Calu3 (cell line): ENCODE data around the gene MARCHF7. TPM values are rescaled to one million over a fixed set of nuclear protein-coding genes. Genes with fewer than 3 reads are reported as not detected.
A peak's percentile ranks its signal among the peaks of the same experiment; 100 is the strongest.

Experiments used
- BruUV-seq: library from RNA; stranded (reverse); fragments of 400-500 nt; replicated peaks from 2 replicates; lab custom pipeline; 2021; lab: Mats Ljungman, UMichigan
- CTCF ChIA-PET: fragments of 300-600 bp; sonication (Branson Sonifier 250); formaldehyde crosslinking; loops from one replicate; lab custom pipeline; 2022; ENCODE audit warnings: antibody characterized with exemption; lab: Charles Lee
- DNase-seq: peaks from one replicate; pipeline ENCODE4 v3.0.0; 2022
- H3K27ac Mint-ChIP-seq: one replicate; pipeline ENCODE4 v1.8.0; 2022; ENCODE audit warnings: mixed read lengths; ENCODE audit not compliant: unreplicated experiment
- H3K27me3 Mint-ChIP-seq: one replicate; pipeline ENCODE4 v1.8.0; 2022; ENCODE audit warnings: mixed read lengths; ENCODE audit not compliant: unreplicated experiment
- H3K36me3 Mint-ChIP-seq: one replicate; pipeline ENCODE4 v1.8.0; 2022; ENCODE audit warnings: mild to moderate bottlenecking, moderate library complexity, mixed read lengths; ENCODE audit not compliant: insufficient read depth, unreplicated experiment
- H3K4me1 Mint-ChIP-seq: one replicate; pipeline ENCODE4 v1.8.0; 2022; ENCODE audit warnings: mild to moderate bottlenecking, low read depth, mixed read lengths; ENCODE audit not compliant: unreplicated experiment
- H3K4me3 Mint-ChIP-seq: one replicate; pipeline ENCODE4 v1.8.0; 2022; ENCODE audit warnings: mild to moderate bottlenecking, low read depth, moderate library complexity, mixed read lengths; ENCODE audit not compliant: unreplicated experiment
- H3K9me3 Mint-ChIP-seq: one replicate; pipeline ENCODE4 v1.8.0; 2022; ENCODE audit warnings: low read depth, mixed read lengths; ENCODE audit not compliant: unreplicated experiment
- intact Hi-C: fragments of 100-400 bp; cut with micrococcal nuclease; formaldehyde crosslinking; loops from one replicate; pipeline ENCODE4 v1.10.0; 2022; ENCODE audit not compliant: unreplicated experiment
- total RNA-seq: library from RNA; stranded (reverse); gene quantifications from 2 replicates; pipeline ENCODE4 v1.2.3, GENCODE V29; 2022
- TF ChIP-seq, protein P1 (sequence below): fragments of 200-600 bp; IDR thresholded peaks from one replicate; pipeline ENCODE4 v1.8.0; 2022; ENCODE audit warnings: antibody characterized with exemption; ENCODE audit not compliant: unreplicated experiment

MARCHF7 gene
- total RNA-seq, 1 experiment from 2014 or later: 81.9 TPM

- BruUV-seq: no TSS peak
- Mint-ChIP-seq H3K9me3 (no peaks in the 10 kb centered on the region), H3K36me3 (peaks cover 49% of the 10 kb centered on the region), H3K4me3 (no peak overlapping the region), H3K4me1 (peaks cover 9% of the 10 kb centered on the region), H3K27me3 (no peaks in the 10 kb centered on the region), H3K27ac (peak overlapping the region; percentile 48)
- intact Hi-C loops: no loop called here
- no peak for DNase-seq
- TF ChIP-seq, protein P1, sequence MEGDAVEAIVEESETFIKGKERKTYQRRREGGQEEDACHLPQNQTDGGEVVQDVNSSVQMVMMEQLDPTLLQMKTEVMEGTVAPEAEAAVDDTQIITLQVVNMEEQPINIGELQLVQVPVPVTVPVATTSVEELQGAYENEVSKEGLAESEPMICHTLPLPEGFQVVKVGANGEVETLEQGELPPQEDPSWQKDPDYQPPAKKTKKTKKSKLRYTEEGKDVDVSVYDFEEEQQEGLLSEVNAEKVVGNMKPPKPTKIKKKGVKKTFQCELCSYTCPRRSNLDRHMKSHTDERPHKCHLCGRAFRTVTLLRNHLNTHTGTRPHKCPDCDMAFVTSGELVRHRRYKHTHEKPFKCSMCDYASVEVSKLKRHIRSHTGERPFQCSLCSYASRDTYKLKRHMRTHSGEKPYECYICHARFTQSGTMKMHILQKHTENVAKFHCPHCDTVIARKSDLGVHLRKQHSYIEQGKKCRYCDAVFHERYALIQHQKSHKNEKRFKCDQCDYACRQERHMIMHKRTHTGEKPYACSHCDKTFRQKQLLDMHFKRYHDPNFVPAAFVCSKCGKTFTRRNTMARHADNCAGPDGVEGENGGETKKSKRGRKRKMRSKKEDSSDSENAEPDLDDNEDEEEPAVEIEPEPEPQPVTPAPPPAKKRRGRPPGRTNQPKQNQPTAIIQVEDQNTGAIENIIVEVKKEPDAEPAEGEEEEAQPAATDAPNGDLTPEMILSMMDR: no peak
- CTCF ChIA-PET: no interaction called here
These were observed 46.4 kb downstream of the MARCHF7 start for GRCh38 chr2:159758686-159759085.

DNA sequence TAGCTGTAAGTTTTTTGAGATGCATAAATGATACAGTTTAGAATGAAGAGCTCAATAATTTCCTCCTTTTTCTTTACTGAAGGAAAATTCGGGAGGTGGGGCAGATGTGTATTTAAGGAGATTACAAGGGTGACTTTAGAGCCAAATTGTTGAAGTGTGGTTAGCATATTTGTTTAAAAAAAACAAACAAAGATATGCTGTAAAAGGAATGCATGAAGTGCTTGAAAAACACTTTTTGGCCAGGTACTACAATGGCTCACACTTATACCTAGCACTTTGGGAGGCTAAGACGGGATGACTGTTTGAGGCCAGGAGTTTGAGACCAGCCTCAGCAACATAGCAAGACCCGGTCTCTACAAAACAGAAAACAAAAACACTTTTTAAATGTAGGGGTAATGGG is 47.3 kb downstream of the MARCHF7 start:
- Mint-ChIP-seq H3K27me3 (no peaks in the 10 kb centered on the region), H3K27ac (no peak overlapping the region), H3K4me3 (no peak overlapping the region), H3K4me1 (peaks cover 9% of the 10 kb centered on the region), H3K36me3 (peaks cover 53% of the 10 kb centered on the region), H3K9me3 (no peaks in the 10 kb centered on the region)
- TF ChIP-seq, protein P1: no peak
- BruUV-seq: no TSS peak
- no peak for DNase-seq
- intact Hi-C loops: no loop called here
- CTCF ChIA-PET: no interaction called here

GRCh38 chr2:159760326-159760725 is 48.0 kb downstream of the MARCHF7 start:
- H3K27ac Mint-ChIP-seq: no peak overlapping the region
- TF ChIP-seq, protein P1: no peak
- CTCF ChIA-PET: no interaction called here
- intact Hi-C loops: no loop called here
- DNase-seq: no peak
- H3K4me1 Mint-ChIP-seq: peaks cover 9% of the 10 kb centered on the region
- H3K36me3 Mint-ChIP-seq: peaks cover 53% of the 10 kb centered on the region
- no peak overlapping the region for H3K4me3 Mint-ChIP-seq
- H3K9me3 Mint-ChIP-seq: no peaks in the 10 kb centered on the region
- no peaks in the 10 kb centered on the region for H3K27me3 Mint-ChIP-seq
- no TSS peak for BruUV-seq

GRCh38 chr2:159762075-159762474 is 49.8 kb downstream of the MARCHF7 start:
- BruUV-seq: no TSS peak
- Mint-ChIP-seq H3K4me3 (no peak overlapping the region), H3K27ac (no peak overlapping the region), H3K9me3 (no peaks in the 10 kb centered on the region), H3K27me3 (no peaks in the 10 kb centered on the region), H3K36me3 (peaks cover 57% of the 10 kb centered on the region), H3K4me1 (peaks cover 9% of the 10 kb centered on the region)
- intact Hi-C loops: no loop called here
- no peak for DNase-seq
- TF ChIP-seq, protein P1: no peak
- CTCF ChIA-PET: interaction anchor here (1.2 kb wide), 1 partner anchor 92 kb away, joined by 3 read pairs; no protein-coding TSS in a partner anchor

Other genes starting within 250 kb of the MARCHF7 start
- gene BAZ2B, start 96.0 kb upstream of the MARCHF7 start, total RNA-seq: 43.3 and 46.4 TPM in 2 replicates
- gene CD302, start 85.7 kb downstream of the MARCHF7 start, total RNA-seq: 3.4 and 5.4 TPM in 2 replicates
- gene LY75, start 192.2 kb downstream of the MARCHF7 start, total RNA-seq: 54.7 and 65.6 TPM in 2 replicates